Naive B cell (primary cell): ENCODE results near the gene TTC27. TPM values are rescaled to one million over a fixed set of nuclear protein-coding genes. Genes with fewer than 3 reads are reported as not detected.
"Not testable (repeated sequence)": the region's sequence is repeated elsewhere in the genome, so short reads cannot be mapped to it uniquely, and the experiment has no call there.

Experiments used
- ATAC-seq, 2 donors: fragments of 150-1000 bp; cut with Tn5 transposase; 2 replicates each; pipeline ENCODE4 v1.10.0; 2021; ENCODE audit warnings: low read depth in 2 of 2, mild to moderate bottlenecking in 2 of 2, moderate library complexity in 2 of 2
- DNase-seq: peaks from one replicate; pipeline ENCODE4 v3.0.0; 2022
- H3K27ac Mint-ChIP-seq, 6 donors: one replicate each; pipeline ENCODE4 v1.8.0; 2020 to 2022; ENCODE audit warnings: mild to moderate bottlenecking in 6 of 6, mixed read lengths in 6 of 6, moderate library complexity in 5 of 6, inconsistent platforms in 2 of 6
- H3K27me3 Mint-ChIP-seq, 3 donors: one replicate each; pipeline ENCODE4 v1.8.0; 2021 to 2022; ENCODE audit warnings: mixed read lengths in 3 of 3, mild to moderate bottlenecking in 1 of 3
- H3K36me3 Mint-ChIP-seq, 2 donors: one replicate each; pipeline ENCODE4 v1.8.0; 2020 to 2022; ENCODE audit warnings: mixed read lengths in 2 of 2, inconsistent platforms in 1 of 2, mild to moderate bottlenecking in 1 of 2
- H3K4me1 Mint-ChIP-seq, 3 donors: one replicate each; pipeline ENCODE4 v1.8.0; 2020 to 2022; ENCODE audit warnings: mixed read lengths in 3 of 3, inconsistent platforms in 1 of 3, mild to moderate bottlenecking in 1 of 3, moderate library complexity in 1 of 3
- H3K4me3 Mint-ChIP-seq, 8 donors: one replicate each; pipeline ENCODE4 v1.8.0; 2020 to 2022; ENCODE audit warnings: mild to moderate bottlenecking in 8 of 8, mixed read lengths in 8 of 8, moderate library complexity in 8 of 8, inconsistent platforms in 2 of 8
- H3K9me3 Mint-ChIP-seq, 7 donors: one replicate each; pipeline ENCODE4 v1.8.0; 2020 to 2022; ENCODE audit warnings: mixed read lengths in 7 of 7, mild to moderate bottlenecking in 5 of 7, inconsistent platforms in 2 of 7, moderate library complexity in 1 of 7
- polyA plus RNA-seq, 6 donors: library from polyadenylated mRNA; unstranded; fragments of 300-500 nt; fragmentation: Illumina TruSeq; gene quantifications; one replicate each; pipeline ENCODE4 v1.2.3, GENCODE V29; 2021; ENCODE audit warnings: low read depth in 6 of 6

Gene TTC27
- polyA plus RNA-seq, 6 donors from 2014 or later = 22.5 to 30.0 (median 25.9) TPM

DNA sequence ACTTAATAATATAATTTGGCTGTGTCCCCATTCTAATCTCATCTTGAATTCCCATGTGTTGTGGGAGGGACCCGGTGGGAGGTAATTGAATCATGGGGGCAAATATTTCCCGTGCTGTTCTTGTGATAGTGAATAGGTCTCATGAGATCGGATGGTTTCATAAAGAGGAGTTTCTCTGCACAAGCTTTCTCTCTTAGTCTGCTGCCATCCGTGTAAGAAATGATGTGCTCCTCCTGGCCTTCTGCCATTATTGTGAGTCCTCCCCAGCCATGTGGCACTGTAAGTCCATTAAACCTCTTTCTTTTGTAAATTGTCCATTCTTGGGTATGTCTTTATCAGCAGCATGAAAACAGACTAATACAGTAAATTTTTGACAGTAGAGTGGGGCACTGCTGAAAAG lies 216.4 kb downstream of the TTC27 start:
- DNase-seq = no peak
- ATAC-seq = no peak
- Mint-ChIP-seq H3K4me3 (no peak overlapping the region), H3K27me3 (peaks cover 4 to 11% (median 6%) of the 10 kb centered on the region in 3 donors), H3K27ac (no peak overlapping the region), H3K4me1 (no peaks in the 10 kb centered on the region), H3K9me3 (peaks cover 0 to 10% (median 0%) of the 10 kb centered on the region in 7 donors), H3K36me3 (no peaks in the 10 kb centered on the region)

GRCh38 chr2:32846274-32846673 lies 218.4 kb downstream of the TTC27 start:
- not testable (repeated sequence) for DNase-seq, H3K36me3 Mint-ChIP-seq, H3K4me3 Mint-ChIP-seq, ATAC-seq, H3K27ac Mint-ChIP-seq, H3K4me1 Mint-ChIP-seq
- Mint-ChIP-seq H3K9me3 (peaks cover 0 to 10% (median 0%) of the 10 kb centered on the region in 7 donors), H3K27me3 (peaks cover 4 to 11% (median 6%) of the 10 kb centered on the region in 3 donors)

DNA sequence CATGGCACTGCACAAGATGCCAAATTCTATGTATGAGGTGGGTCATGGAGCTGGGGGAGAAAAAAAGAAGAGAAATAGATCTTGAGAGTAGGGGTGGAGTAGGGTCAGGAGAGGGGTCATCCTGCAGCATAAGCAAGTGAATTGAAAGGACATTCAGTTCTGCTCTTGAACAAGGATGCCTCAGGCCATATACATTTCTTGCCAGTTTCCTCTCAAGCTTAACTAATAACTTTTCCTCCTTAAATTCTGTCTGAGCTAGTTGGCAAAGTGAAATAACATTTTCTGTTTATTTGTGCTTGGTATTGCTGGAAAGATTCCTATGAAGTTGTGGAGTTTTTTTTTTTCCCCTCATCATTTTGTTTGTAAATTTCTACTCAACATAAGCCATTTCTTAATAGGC lies 219.9 kb downstream of the TTC27 start:
- H3K36me3 Mint-ChIP-seq = no peaks in the 10 kb centered on the region
- H3K4me1 Mint-ChIP-seq = no peaks in the 10 kb centered on the region
- no peak overlapping the region for H3K4me3 Mint-ChIP-seq
- H3K27me3 Mint-ChIP-seq = peaks cover 4 to 11% (median 6%) of the 10 kb centered on the region in 3 donors
- no peak for ATAC-seq
- DNase-seq = no peak
- H3K27ac Mint-ChIP-seq = no peak overlapping the region
- peaks cover 0 to 10% (median 0%) of the 10 kb centered on the region in 7 donors for H3K9me3 Mint-ChIP-seq

- Mint-ChIP-seq H3K27ac (no peak overlapping the region), H3K4me1 (no peaks in the 10 kb centered on the region), H3K36me3 (no peaks in the 10 kb centered on the region), H3K4me3 (no peak overlapping the region), H3K27me3 (peaks cover 4 to 14% (median 5%) of the 10 kb centered on the region in 3 donors), H3K9me3 (peaks cover 0 to 8% (median 0%) of the 10 kb centered on the region in 7 donors)
- DNase-seq = no peak
- ATAC-seq = no peak
Observed at GRCh38 chr2:32849456-32850194, 221.8 kb downstream of the TTC27 start.

GRCh38 chr2:32851777-32852439 lies 224.1 kb downstream of the TTC27 start:
- Mint-ChIP-seq H3K27me3 (peaks cover 0 to 16% (median 12%) of the 10 kb centered on the region in 3 donors), H3K27ac (no peak overlapping the region)
- ATAC-seq = no peak

DNA sequence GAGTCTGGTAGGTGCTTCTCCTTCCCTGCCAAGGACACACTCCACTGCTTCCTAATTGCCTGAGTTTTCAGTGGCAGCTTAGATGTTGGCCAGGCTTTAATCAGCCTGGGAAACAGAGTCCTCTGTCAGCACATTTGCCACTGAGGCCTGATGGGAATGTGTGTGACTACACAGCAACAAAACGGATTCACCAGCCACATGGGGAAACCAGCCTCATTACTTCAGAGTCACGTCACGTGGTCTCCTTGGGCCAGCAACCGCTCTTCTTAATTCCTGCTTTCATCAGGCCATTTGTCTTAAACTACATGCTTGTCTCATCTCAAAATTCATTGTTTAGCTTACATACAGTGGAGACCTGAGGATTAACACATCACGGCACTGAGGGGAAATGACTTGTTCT lies 225.0 kb downstream of the TTC27 start:
- H3K9me3 Mint-ChIP-seq = peaks cover 0 to 2% (median 0%) of the 10 kb centered on the region in 7 donors
- peak overlapping the region in 1 of 6 donors; percentile 8 for H3K27ac Mint-ChIP-seq
- DNase-seq (no peak), ATAC-seq (no peak)
- no peaks in the 10 kb centered on the region for H3K36me3 Mint-ChIP-seq
- no peaks in the 10 kb centered on the region for H3K4me1 Mint-ChIP-seq
- peaks cover 0 to 22% (median 12%) of the 10 kb centered on the region in 3 donors for H3K27me3 Mint-ChIP-seq
- no peak overlapping the region for H3K4me3 Mint-ChIP-seq

More at GRCh38 chr2:32851777-32852439, 224.1 kb downstream of the TTC27 start:
- Mint-ChIP-seq H3K9me3 (peaks cover 0 to 2% (median 0%) of the 10 kb centered on the region in 7 donors), H3K4me1 (no peaks in the 10 kb centered on the region), H3K4me3 (no peak overlapping the region), H3K36me3 (no peaks in the 10 kb centered on the region)
- DNase-seq = no peak

- H3K4me3 Mint-ChIP-seq = no peak overlapping the region
- H3K27ac Mint-ChIP-seq = no peak overlapping the region
Observed at GRCh38 chr2:32856891-32857290, 229.0 kb downstream of the TTC27 start.

GRCh38 chr2:32858713-32859112 lies 230.9 kb downstream of the TTC27 start:
- Mint-ChIP-seq H3K27ac (no peak overlapping the region), H3K4me1 (no peaks in the 10 kb centered on the region), H3K36me3 (no peaks in the 10 kb centered on the region), H3K4me3 (no peak overlapping the region), H3K9me3 (peaks cover 0 to 3% (median 0%) of the 10 kb centered on the region in 7 donors), H3K27me3 (peaks cover 10 to 18% (median 11%) of the 10 kb centered on the region in 3 donors)
- ATAC-seq (no peak), DNase-seq (no peak)

More at GRCh38 chr2:32856891-32857290, 229.0 kb downstream of the TTC27 start:
- no peak for ATAC-seq
- H3K4me1 Mint-ChIP-seq = no peaks in the 10 kb centered on the region
- H3K36me3 Mint-ChIP-seq = no peaks in the 10 kb centered on the region
- peaks cover 8 to 18% (median 9%) of the 10 kb centered on the region in 3 donors for H3K27me3 Mint-ChIP-seq
- peaks cover 0 to 3% (median 0%) of the 10 kb centered on the region in 7 donors for H3K9me3 Mint-ChIP-seq
- DNase-seq = no peak

DNA sequence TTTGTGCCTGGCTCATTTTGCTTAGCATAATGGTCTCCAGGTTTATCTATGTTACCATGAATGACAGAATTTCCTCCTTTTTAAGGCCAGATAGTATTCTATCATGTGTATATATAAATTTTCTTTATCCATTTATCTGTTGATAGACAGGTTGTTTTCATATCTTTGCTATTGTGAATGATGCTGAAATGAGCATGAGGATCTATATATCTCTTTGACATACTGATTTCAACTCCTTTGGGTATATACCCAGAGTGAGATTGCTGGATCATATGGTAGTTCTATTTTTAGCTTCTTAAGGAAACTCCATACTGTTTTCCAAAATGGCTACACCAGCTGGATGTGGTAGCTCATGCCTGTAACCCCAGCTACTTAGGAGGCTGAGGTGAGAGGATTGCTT lies 232.5 kb downstream of the TTC27 start:
- Mint-ChIP-seq H3K36me3 (no peaks in the 10 kb centered on the region), H3K4me3 (no peak overlapping the region), H3K27me3 (peaks cover 7 to 10% (median 8%) of the 10 kb centered on the region in 3 donors), H3K27ac (no peak overlapping the region), H3K9me3 (peaks cover 0 to 3% (median 0%) of the 10 kb centered on the region in 7 donors), H3K4me1 (no peaks in the 10 kb centered on the region)
- no peak for ATAC-seq
- no peak for DNase-seq

- DNase-seq (no peak), ATAC-seq (no peak)
- Mint-ChIP-seq H3K4me3 (no peak overlapping the region), H3K36me3 (no peaks in the 10 kb centered on the region), H3K4me1 (no peaks in the 10 kb centered on the region), H3K27ac (no peak overlapping the region), H3K9me3 (peaks cover 0 to 3% (median 0%) of the 10 kb centered on the region in 7 donors), H3K27me3 (peaks cover 3 to 10% (median 7%) of the 10 kb centered on the region in 3 donors)
Observed at GRCh38 chr2:32862269-32863055, 234.6 kb downstream of the TTC27 start.

- Mint-ChIP-seq H3K27me3 (peaks cover 0 to 10% (median 3%) of the 10 kb centered on the region in 3 donors), H3K4me1 (no peaks in the 10 kb centered on the region), H3K36me3 (no peaks in the 10 kb centered on the region), H3K27ac (no peak overlapping the region), H3K9me3 (peaks cover 0 to 2% (median 0%) of the 10 kb centered on the region in 7 donors), H3K4me3 (no peak overlapping the region)
- DNase-seq (no peak), ATAC-seq (no peak)
Observed at GRCh38 chr2:32863326-32863725, 235.5 kb downstream of the TTC27 start.

GRCh38 chr2:32863803-32864202 lies 236.0 kb downstream of the TTC27 start:
- no peaks in the 10 kb centered on the region for H3K36me3 Mint-ChIP-seq
- H3K4me3 Mint-ChIP-seq = no peak overlapping the region
- ATAC-seq = no peak
- H3K27me3 Mint-ChIP-seq = peaks cover 0 to 10% (median 3%) of the 10 kb centered on the region in 3 donors
- H3K4me1 Mint-ChIP-seq = no peaks in the 10 kb centered on the region
- no peak for DNase-seq
- no peaks in the 10 kb centered on the region for H3K9me3 Mint-ChIP-seq
- H3K27ac Mint-ChIP-seq = no peak overlapping the region

DNA sequence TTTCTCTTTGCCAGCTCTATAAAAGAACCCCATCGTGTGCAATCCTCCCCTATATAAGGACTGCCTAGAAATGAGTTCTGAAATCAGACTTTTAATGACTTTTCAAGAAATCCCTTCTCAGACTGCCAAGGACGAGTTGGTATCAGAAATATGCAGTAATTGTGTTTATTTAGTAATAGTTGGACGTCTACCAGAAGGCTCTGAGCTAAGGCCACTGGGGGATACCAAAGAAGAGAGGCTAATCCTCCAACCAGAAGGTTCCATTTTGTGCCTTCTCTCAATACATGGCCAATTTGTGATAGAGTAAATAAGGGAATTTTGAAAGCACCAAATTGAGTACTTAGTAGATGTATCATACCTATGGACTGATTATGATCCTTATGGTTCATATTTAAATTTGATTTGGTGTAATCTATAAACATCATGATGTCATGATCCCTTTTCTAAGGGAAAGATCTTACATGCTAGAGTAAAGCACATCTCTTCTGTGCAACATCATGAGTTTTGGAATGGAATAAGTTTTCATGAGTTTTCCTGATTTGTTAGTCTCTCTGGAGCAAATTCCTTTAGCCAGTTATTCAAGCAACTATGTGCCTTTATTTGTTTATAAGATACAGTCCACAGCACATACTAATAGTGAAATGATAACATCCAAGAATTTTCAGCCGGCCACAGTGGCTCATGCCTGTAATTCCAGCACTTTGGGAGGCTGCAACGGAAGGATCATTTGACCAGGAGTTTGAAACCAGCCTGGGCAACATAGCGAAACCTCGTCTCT lies 236.7 kb downstream of the TTC27 start:
- H3K4me1 Mint-ChIP-seq = no peaks in the 10 kb centered on the region
- no peaks in the 10 kb centered on the region for H3K9me3 Mint-ChIP-seq
- H3K27me3 Mint-ChIP-seq = peaks cover 0 to 10% (median 3%) of the 10 kb centered on the region in 3 donors
- H3K4me3 Mint-ChIP-seq = no peak overlapping the region
- no peak overlapping the region for H3K27ac Mint-ChIP-seq
- DNase-seq = no peak
- no peaks in the 10 kb centered on the region for H3K36me3 Mint-ChIP-seq
- ATAC-seq = no peak
